ENCODE results near the gene GRK5. TPM values are rescaled to one million over a fixed set of nuclear protein-coding genes. Genes with fewer than 3 reads are reported as not detected.
"Not testable (repeated sequence)": the region's sequence is repeated elsewhere in the genome, so short reads cannot be mapped to it uniquely, and the experiment has no call there.

Gene GRK5
- total RNA-seq, 1 donor from 2014 or later = 21.3 TPM

- no peaks in the 10 kb centered on the region for H3K27me3 Mint-ChIP-seq
- ChIA-PET POLR2A (interaction anchor here (0.6 kb wide), 1 partner anchor 16 kb away, joined by 7 read pairs; no protein-coding TSS in a partner anchor), CTCF (interaction anchor here (1.1 kb wide), 1 partner anchor 264 kb away, joined by 3 read pairs; no protein-coding TSS in a partner anchor)
- peaks cover 12% of the 10 kb centered on the region for H3K36me3 Mint-ChIP-seq (ENCODE audit: low read depth)
- intact Hi-C loops (cut with micrococcal nuclease) = no loop called here
- TF ChIP-seq, protein P1, sequence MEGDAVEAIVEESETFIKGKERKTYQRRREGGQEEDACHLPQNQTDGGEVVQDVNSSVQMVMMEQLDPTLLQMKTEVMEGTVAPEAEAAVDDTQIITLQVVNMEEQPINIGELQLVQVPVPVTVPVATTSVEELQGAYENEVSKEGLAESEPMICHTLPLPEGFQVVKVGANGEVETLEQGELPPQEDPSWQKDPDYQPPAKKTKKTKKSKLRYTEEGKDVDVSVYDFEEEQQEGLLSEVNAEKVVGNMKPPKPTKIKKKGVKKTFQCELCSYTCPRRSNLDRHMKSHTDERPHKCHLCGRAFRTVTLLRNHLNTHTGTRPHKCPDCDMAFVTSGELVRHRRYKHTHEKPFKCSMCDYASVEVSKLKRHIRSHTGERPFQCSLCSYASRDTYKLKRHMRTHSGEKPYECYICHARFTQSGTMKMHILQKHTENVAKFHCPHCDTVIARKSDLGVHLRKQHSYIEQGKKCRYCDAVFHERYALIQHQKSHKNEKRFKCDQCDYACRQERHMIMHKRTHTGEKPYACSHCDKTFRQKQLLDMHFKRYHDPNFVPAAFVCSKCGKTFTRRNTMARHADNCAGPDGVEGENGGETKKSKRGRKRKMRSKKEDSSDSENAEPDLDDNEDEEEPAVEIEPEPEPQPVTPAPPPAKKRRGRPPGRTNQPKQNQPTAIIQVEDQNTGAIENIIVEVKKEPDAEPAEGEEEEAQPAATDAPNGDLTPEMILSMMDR (IDR thresholded peaks at IDR 0.05) = no peak
- peaks cover 32% of the 10 kb centered on the region for H3K4me1 Mint-ChIP-seq
- no peak for ATAC-seq (ENCODE audit: low read depth)
- H3K27ac Mint-ChIP-seq = no peak overlapping the region
- H3K4me3 Mint-ChIP-seq = no peak overlapping the region
- H3K9me3 Mint-ChIP-seq = no peaks in the 10 kb centered on the region
- no peak for DNase-seq
Observed at GRCh38 chr10:119225083-119225658, 17.8 kb downstream of the GRK5 start.

- Mint-ChIP-seq H3K27ac (no peak overlapping the region), H3K9me3 (no peaks in the 10 kb centered on the region), H3K27me3 (no peaks in the 10 kb centered on the region), H3K36me3 (ENCODE audit: low read depth) (peaks cover 19% of the 10 kb centered on the region), H3K4me3 (no peak overlapping the region), H3K4me1 (peaks cover 35% of the 10 kb centered on the region)
- no peak for ATAC-seq (ENCODE audit: low read depth)
- intact Hi-C loops (cut with micrococcal nuclease) = no loop called here
- DNase-seq = no peak
- TF ChIP-seq, protein P1 (IDR thresholded peaks at IDR 0.05) = no peak
- POLR2A ChIA-PET = interaction anchor here (0.5 kb wide), 1 partner anchor 27 kb away, joined by 5 read pairs; no protein-coding TSS in a partner anchor
- CTCF ChIA-PET = no interaction called here
Observed at GRCh38 chr10:119227825-119228224, 20.5 kb downstream of the GRK5 start.

DNA sequence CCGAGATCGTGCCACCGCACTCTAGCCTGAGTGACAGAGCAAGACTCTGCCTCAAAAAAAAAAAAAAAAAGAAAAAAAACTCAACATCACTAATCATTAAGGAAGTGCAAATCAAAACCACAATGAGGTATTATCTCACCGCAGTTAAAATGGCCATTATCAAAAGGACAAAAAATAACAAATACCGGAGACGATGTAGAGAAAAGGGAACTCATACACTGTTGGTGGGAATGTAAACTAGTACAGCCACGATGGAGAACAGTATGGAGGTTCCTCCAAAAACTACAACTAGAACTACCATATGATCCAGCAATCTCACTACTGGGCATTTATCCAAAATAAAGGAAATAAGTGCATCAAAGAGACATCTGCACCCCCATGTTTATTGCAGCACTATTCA is 24.3 kb downstream of the GRK5 start:
- H3K4me3 Mint-ChIP-seq = no peak overlapping the region
- POLR2A ChIA-PET = interaction anchor here (0.7 kb wide), 1 partner anchor 77 kb away, joined by 7 read pairs; no protein-coding TSS in a partner anchor
- DNase-seq = no peak

GRCh38 chr10:119232439-119232838 is 25.1 kb downstream of the GRK5 start:
- H3K27ac Mint-ChIP-seq; CTCF ChIA-PET; H3K4me3 Mint-ChIP-seq; DNase-seq; H3K27me3 Mint-ChIP-seq; ATAC-seq (ENCODE audit: low read depth); H3K9me3 Mint-ChIP-seq; intact Hi-C loops (cut with micrococcal nuclease): not testable (repeated sequence)
- POLR2A ChIA-PET = interaction anchor here (0.8 kb wide), 1 partner anchor 25 kb away, joined by 4 read pairs; the partner anchor contains the start of gene GRK5
- peaks cover 58% of the 10 kb centered on the region for H3K4me1 Mint-ChIP-seq
- H3K36me3 Mint-ChIP-seq (ENCODE audit: low read depth) = peaks cover 14% of the 10 kb centered on the region

More for the DNA sequence above, 24.3 kb downstream of the GRK5 start:
- intact Hi-C loops (cut with micrococcal nuclease) = no loop called here
- Mint-ChIP-seq H3K36me3 (ENCODE audit: low read depth) (peaks cover 14% of the 10 kb centered on the region), H3K27me3 (no peaks in the 10 kb centered on the region), H3K9me3 (no peaks in the 10 kb centered on the region), H3K27ac (no peak overlapping the region), H3K4me1 (peaks cover 51% of the 10 kb centered on the region)
- ATAC-seq (ENCODE audit: low read depth) = no peak
- CTCF ChIA-PET = no interaction called here
- TF ChIP-seq, protein P1 (IDR thresholded peaks at IDR 0.05) = no peak

DNA sequence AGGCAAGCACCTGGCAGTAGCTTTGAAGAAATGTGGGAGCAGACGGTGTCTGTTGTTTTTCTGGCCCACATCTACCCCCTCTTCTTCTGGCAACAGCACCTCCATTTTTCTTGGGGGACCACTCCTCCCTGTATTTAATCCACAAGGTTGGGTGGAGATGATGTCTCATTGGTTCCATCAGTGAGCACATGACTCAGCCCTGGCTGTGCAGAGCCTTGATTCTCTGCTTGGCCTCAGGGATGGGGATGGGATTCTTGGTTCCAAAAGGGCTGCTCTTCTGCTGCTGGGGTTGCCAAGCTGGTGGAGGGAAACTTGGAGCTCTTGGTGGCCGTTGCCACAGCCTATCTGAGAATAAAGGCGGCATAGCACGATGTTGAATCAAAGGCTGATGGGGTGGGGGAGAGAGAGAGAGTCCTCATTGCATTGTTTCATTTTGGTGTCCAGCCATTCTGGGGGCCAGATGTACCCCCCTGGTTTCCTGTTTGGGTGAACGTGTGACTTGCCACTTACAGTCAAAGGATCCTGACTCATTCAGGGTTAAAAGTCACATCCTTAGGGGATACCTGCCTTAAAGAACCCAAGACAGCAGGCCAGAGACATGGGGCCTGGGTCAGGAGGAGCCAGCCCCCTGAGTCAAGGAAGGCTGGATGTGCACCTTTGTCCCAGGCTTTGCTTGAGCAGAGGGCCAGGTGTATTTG is 25.9 kb downstream of the GRK5 start:
- Mint-ChIP-seq H3K27me3 (no peaks in the 10 kb centered on the region), H3K9me3 (no peaks in the 10 kb centered on the region), H3K36me3 (ENCODE audit: low read depth) (peaks cover 14% of the 10 kb centered on the region), H3K4me1 (peaks cover 67% of the 10 kb centered on the region), H3K4me3 (no peak overlapping the region), H3K27ac (peak overlapping the region; percentile 16)
- POLR2A ChIA-PET = interaction anchor here (0.6 kb wide), 1 partner anchor 58 kb away, joined by 3 read pairs; no protein-coding TSS in a partner anchor
- intact Hi-C loops (cut with micrococcal nuclease) = no loop called here
- CTCF ChIA-PET = interaction anchor here (1.0 to 1.1 kb wide), 2 partner anchors 15 to 26 kb away, joined by 3 to 6 read pairs; partner anchors contain the start of gene GRK5
- DNase-seq (no peak), ATAC-seq (ENCODE audit: low read depth) (no peak)
- TF ChIP-seq, protein P1 (IDR thresholded peaks at IDR 0.05) = no peak

Data from activated B cell treated with CpG ODN at 0.5 μM for 24 hours (primary cell).